ENCODE measurements around the gene RCAN2. TPM values are rescaled to one million over a fixed set of nuclear protein-coding genes. Genes with fewer than 3 reads are reported as not detected.

Gene RCAN2
- total and polyA plus RNA-seq, 9 of the 15 experiments (the other 6 are each of a cell fraction or from before 2014, with no cell fraction given): 0.04 TPM; not detected in 8

DNA sequence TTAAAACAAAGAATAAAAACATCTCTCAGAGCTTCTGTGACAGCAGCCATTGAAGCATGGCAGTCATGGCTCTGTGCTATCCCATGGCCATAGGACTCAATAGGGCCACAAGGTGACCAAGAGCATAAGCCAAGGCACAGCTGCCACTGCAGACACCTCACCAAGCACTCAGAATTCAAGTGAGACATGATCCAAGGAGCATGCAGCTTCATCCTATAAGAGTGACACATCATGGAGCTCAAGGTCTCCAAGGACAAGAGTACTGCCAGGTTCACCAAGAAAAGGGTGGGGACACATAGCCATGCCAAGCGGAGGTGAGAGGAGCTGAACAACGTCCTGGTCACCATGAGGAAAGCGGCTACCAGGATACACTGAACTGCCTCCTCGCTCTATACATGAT lies 53.0 kb downstream of the RCAN2 start (continued):
- TF ChIP-seq, protein P1, sequence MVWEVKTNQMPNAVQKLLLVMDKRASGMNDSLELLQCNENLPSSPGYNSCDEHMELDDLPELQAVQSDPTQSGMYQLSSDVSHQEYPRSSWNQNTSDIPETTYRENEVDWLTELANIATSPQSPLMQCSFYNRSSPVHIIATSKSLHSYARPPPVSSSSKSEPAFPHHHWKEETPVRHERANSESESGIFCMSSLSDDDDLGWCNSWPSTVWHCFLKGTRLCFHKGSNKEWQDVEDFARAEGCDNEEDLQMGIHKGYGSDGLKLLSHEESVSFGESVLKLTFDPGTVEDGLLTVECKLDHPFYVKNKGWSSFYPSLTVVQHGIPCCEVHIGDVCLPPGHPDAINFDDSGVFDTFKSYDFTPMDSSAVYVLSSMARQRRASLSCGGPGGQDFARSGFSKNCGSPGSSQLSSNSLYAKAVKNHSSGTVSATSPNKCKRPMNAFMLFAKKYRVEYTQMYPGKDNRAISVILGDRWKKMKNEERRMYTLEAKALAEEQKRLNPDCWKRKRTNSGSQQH (CRISPR knock-in tag; IDR thresholded peaks at IDR 0.05): 0 out of 2 replicates have a peak, but pooled peaks have one; percentile 5
- TF ChIP-seq NFE2L1 (tag; IDR thresholded peaks at IDR 0.05; ENCODE audit: borderline replicate concordance, low read depth): no peak
- TF ChIP-seq CREM (IDR thresholded peaks at IDR 0.05; ENCODE audit: low read depth): no peak
- TF ChIP-seq RBM14 (IDR thresholded peaks at IDR 0.05; ENCODE audit: borderline replicate concordance, insufficient read depth, low read depth, low read length): no peak
- no peak for TF ChIP-seq ZNF263 (CRISPR knock-in tag; IDR thresholded peaks at IDR 0.05; ENCODE audit: borderline replicate concordance)
- TF ChIP-seq EZH2 (IDR thresholded peaks at IDR 0.05; ENCODE audit: borderline replicate concordance, low read depth, low read length): no peak
- TF ChIP-seq, protein P2, sequence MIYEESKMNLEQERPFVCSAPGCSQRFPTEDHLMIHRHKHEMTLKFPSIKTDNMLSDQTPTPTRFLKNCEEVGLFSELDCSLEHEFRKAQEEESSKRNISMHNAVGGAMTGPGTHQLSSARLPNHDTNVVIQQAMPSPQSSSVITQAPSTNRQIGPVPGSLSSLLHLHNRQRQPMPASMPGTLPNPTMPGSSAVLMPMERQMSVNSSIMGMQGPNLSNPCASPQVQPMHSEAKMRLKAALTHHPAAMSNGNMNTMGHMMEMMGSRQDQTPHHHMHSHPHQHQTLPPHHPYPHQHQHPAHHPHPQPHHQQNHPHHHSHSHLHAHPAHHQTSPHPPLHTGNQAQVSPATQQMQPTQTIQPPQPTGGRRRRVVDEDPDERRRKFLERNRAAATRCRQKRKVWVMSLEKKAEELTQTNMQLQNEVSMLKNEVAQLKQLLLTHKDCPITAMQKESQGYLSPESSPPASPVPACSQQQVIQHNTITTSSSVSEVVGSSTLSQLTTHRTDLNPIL (CRISPR knock-in tag; IDR thresholded peaks at IDR 0.05): no peak
- no peak for TF ChIP-seq NR4A1 (CRISPR knock-in tag; IDR thresholded peaks at IDR 0.05)
- no peak for TF ChIP-seq NR4A1 (tag; IDR thresholded peaks at IDR 0.05)
- TF ChIP-seq, protein P3, sequence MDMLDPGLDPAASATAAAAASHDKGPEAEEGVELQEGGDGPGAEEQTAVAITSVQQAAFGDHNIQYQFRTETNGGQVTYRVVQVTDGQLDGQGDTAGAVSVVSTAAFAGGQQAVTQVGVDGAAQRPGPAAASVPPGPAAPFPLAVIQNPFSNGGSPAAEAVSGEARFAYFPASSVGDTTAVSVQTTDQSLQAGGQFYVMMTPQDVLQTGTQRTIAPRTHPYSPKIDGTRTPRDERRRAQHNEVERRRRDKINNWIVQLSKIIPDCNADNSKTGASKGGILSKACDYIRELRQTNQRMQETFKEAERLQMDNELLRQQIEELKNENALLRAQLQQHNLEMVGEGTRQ (CRISPR knock-in tag; IDR thresholded peaks at IDR 0.05): no peak
- TF ChIP-seq, protein P4, sequence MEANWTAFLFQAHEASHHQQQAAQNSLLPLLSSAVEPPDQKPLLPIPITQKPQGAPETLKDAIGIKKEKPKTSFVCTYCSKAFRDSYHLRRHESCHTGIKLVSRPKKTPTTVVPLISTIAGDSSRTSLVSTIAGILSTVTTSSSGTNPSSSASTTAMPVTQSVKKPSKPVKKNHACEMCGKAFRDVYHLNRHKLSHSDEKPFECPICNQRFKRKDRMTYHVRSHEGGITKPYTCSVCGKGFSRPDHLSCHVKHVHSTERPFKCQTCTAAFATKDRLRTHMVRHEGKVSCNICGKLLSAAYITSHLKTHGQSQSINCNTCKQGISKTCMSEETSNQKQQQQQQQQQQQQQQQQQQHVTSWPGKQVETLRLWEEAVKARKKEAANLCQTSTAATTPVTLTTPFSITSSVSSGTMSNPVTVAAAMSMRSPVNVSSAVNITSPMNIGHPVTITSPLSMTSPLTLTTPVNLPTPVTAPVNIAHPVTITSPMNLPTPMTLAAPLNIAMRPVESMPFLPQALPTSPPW (CRISPR knock-in tag; IDR thresholded peaks at IDR 0.05): no peak
- TF ChIP-seq BCL6 (CRISPR knock-in tag; IDR thresholded peaks at IDR 0.05): 0 out of 2 replicates have a peak, but pooled peaks have one; percentile 9
- TF ChIP-seq ZNF584 (CRISPR knock-in tag; IDR thresholded peaks at IDR 0.05; ENCODE audit: low read depth): peak; percentile 48

Measured in K562 (cell line).